Measurements from ENCODE around the gene NHLRC2. TPM values are rescaled to one million over a fixed set of nuclear protein-coding genes. Genes with fewer than 3 reads are reported as not detected.
"Not testable (repeated sequence)": the region's sequence is repeated elsewhere in the genome, so short reads cannot be mapped to it uniquely, and the experiment has no call there.

Gene NHLRC2, protein sequence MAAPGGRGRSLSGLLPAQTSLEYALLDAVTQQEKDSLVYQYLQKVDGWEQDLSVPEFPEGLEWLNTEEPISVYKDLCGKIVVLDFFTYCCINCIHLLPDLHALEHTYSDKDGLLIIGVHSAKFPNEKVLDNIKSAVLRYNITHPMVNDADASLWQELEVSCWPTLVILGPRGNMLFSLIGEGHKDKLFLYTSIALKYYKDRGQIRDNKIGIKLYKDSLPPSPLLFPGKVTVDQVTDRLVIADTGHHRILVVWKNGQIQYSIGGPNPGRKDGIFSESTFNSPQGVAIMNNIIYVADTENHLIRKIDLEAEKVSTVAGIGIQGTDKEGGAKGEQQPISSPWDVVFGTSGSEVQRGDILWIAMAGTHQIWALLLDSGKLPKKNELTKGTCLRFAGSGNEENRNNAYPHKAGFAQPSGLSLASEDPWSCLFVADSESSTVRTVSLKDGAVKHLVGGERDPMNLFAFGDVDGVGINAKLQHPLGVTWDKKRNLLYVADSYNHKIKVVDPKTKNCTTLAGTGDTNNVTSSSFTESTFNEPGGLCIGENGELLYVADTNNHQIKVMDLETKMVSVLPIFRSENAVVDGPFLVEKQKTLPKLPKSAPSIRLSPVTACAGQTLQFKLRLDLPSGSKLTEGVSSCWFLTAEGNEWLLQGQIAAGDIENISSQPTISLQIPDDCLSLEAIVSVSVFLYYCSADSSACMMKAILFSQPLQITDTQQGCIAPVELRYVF
- 20.4 TPM for total RNA-seq

DNA sequence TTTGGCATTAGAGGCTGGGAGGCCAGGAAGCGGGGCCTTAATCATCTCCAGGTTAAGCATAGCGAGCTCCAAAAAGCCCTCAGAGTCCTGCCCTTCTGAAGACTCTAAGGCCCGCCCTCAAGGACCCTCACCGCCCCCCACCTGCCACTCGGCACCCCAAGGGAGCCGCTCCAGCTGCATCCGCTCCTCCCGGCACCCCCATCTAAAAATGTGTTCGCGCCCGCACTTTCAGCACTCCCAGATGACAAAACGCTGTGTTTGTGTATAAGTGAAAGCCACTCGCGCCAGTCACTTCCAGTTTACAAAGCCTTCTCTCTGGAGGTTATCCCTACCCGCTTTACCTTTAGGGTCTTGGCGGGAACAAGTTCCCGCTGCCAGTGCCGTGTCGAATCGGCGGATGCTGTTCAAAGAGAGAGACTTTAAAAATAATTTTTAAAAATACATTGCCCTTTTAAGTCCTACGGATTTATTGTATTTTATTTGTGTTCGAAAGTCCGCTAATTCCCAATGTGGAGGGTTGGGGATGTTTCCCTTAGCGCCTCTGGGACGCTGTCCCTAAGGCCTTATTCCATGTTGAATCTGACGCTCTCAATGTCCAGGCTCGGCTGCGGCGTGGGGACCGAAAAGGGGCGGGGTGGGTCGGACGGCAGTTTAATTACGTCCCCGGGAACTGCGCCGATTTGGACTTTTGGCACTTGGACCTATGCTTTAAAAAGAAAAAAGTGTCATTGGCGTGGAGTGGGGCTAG is at the start of gene NHLRC2, which contains the start of gene DCLRE1A:
Gene NHLRC2 (plus strand): TSS at position 649 of the 748 bp plus-strand sequence. CDS start 212 bp downstream, outside the sequence.
Gene DCLRE1A (minus strand): TSS at position 70 of the 748 bp plus-strand sequence. CDS start 900 bp downstream, outside the sequence.
- no peak for FAIRE-seq
- peak; percentile 53 to 73 for DNase-seq (ENCODE audit: low spot score in 2 of 2)

DNA sequence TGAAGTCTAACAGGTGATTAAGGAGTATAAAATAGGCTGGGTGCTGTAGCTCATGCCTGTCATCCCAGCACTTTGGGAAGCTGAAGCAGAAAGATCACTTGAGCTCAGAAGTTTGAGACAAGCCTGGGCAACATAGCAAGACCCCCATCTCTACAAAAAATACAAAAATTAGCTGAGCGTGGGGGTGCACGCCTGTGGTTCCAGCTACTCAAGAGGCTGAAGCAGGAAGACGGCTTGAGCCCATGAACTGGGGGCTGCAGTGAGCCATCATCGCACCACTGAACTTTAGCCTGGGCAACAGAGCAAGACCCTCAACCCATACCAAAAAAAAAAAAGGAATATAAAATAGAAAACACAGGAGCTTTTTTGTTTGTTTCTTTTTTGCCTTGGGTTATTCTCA is 48.0 kb upstream of the NHLRC2 start:
- FAIRE-seq (no peak), DNase-seq (ENCODE audit: low spot score in 2 of 2) (no peak)

DNA sequence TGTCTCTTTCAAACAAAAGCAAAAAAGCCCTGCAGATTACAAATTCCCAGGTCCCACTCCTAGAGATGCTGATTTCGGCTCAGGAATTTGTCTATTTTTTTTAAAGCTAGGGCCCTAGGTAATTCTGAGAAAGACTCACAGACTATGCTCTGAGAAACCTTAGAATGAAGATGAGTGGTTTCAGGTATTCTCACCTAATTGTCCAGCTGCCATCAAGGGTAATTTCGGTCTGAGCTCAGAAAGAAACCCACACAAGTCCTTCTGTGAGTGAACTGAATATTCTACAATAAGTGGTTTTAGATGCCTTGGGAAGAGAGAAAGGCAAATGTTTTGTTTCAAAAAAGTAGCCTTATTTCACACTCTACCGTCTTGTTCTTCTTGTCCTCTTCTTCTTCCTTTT is 46.3 kb upstream of the NHLRC2 start:
- no peak for DNase-seq (ENCODE audit: low spot score in 2 of 2)
- no peak for FAIRE-seq

DNA sequence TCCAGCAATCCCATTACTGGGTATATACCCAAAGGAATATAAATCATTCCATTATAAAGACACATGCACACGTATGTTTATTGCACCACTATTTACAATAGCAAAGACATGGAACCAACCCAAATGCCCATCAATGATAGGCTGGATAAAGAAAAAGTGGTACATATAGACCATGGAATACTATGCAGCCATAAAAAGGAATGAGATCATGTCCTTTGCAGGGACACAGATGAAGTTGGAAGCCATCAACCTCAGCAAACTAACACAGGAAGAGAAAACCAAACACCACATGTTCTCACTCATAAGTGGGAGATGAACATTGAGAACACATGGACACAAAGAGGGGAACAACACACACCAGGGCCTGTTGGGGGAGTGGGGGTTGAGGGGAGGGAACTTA is 39.8 kb upstream of the NHLRC2 start:
- not testable (repeated sequence) for FAIRE-seq; DNase-seq (ENCODE audit: low spot score in 2 of 2)

DNA sequence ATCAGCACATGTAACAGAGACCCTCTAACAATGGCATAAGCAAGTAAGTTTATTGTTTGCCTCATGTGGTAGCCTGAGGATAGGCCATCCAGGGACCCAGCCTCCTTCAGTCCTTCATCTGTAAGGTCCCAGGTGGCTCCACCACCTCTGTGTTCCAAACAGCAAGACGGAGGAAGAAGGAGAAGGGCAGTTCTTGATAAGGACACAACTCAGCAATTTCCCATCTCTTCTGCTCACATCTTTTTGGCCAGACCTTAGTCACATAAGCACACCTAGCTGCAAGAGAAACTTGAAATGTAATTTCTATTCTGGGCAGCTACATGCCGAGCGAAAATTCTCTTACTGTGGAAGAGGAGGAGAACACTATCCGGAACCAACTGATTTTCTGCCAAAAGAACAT is 34.5 kb upstream of the NHLRC2 start:
- no peak for FAIRE-seq
- DNase-seq (ENCODE audit: low spot score in 2 of 2): no peak

DNA sequence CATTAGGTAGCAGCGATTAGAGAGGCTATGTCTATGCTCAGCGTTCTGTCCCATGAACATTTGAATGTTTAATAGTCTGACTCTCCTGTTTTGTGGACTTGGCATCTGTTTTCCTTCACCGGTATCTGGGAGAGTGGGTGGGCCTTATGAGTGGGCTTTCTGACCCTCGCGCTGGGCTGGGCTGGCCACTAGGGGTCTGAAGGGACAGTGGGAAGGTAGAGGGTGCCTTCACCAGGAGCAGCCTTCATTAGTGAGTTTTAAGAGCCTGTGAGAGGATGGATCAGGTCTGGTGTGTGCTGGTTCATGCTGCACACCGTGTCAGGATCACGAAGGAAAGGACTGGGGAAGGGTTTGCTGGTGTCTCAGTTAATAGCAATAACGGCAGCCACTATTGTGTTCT is 34.0 kb upstream of the NHLRC2 start:
- FAIRE-seq: no peak
- DNase-seq (ENCODE audit: low spot score in 2 of 2): no peak

DNA sequence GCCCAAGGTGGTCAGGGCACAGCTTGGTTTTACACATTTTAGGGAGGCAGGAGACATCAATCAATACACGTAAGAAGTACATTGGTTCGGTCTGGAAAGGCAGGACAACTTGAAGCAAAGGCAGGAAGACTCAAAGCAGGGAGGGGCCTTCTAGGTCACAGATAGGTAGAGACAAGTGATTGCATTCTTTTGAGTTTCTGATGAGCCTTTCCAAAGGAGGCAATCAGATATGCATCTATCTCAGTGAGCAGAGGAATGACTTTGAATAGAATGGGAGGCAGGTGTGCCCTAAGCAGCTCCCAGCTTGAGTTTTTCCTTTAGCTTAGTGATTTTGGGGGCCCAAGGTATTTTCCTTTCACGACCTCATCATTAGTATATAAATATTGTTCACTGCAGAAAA is 33.2 kb upstream of the NHLRC2 start:
- not testable (repeated sequence) for DNase-seq (ENCODE audit: low spot score in 2 of 2); FAIRE-seq

DNA sequence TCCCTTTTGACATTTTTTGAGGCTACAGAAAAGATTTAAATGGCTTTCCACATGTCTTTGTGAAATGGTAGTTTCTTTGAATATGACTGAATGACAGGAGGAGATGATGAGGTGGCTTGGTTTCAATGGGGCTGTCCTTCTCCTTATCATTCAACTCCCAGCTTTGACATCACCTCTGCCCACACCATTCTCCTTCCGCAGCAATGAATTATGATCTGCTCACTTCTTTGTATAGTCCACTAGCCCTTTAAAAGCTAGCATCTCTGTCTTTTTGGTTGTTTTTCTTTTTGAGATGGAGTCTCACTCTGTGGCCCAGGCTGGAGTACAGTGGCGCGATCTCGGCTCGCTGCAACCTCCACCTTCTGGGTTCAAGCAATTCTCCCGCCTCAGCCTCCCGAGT is 32.3 kb upstream of the NHLRC2 start:
- DNase-seq (ENCODE audit: low spot score in 2 of 2): no peak
- no peak for FAIRE-seq

DNA sequence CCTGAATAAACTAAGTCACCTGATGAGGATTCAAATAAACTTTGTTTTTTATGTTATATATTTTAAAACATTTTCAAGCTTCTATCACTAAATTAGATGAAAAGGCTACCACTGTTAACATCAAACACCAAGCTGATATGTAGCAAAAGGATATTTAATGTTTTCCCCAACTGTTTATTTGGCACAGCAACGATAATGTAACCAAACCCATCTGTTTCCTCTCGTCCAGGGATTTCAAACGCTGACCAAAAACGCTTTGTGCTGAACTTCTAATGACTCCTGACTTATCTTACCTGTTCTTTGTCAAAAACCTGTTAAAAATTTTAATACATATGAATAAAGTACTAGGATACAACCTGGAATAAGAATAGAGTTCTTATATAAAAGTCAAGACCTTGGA is 31.1 kb upstream of the NHLRC2 start:
- FAIRE-seq (no peak), DNase-seq (ENCODE audit: low spot score in 2 of 2) (no peak)

DNA sequence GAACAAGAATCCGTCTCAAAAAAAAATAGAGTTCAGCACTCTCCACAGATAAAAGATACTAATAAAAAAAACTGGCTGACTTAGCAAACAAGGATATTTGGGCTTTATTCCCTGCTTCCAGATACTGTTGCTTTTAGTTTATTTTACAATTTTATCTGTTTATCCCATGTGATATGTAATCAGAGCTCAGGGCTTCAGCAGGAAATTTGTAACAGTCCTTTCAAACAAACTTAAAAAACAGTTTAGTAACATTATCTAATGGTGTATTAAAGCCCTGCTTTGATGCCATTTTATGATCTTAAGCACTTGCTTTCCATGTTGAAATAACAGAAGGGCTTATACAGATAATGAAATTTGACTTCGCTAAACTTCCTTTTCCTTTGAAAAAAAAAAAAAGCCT is 28.7 kb upstream of the NHLRC2 start:
- FAIRE-seq: no peak
- no peak for DNase-seq (ENCODE audit: low spot score in 2 of 2)

DNA sequence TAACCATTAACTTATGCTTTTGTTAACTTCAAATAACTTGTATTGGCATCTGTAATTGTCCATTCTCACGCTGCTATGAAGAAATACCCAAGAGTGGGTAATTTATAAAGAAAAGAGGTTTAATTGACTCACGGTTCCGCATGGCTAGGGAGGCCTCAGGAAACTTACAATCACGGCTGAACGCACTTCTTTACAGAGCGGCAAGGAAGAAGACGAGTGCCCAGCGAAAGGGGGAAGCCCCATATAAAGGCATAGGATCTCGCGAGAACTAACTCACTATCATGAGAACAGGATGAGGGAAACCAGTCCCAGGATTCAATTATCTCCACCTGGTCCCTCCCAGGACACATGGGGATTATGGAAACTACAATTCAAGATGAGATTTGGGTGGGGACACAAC is 25.9 kb upstream of the NHLRC2 start:
- not testable (repeated sequence) for DNase-seq (ENCODE audit: low spot score in 2 of 2); FAIRE-seq

DNA sequence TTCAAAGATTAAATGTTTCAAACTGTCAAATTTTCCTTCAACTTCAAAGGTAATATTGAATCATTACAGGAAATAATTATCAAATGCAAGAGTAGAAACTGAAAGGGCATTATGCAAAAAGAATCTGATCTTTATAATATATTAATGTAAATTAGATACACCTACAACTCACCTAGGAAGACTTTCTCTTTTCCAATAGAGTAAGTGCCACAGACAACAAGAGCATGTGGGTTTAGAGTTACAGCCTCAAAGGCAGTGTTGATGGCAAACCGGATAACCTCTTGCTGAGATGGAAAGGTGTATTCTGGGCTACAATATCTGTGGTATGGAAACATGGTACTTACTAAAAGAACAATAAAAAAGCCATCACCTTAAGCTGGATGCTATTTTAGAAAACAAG is 12.3 kb upstream of the NHLRC2 start:
- DNase-seq (ENCODE audit: low spot score in 2 of 2) (no peak), FAIRE-seq (no peak)

DNA sequence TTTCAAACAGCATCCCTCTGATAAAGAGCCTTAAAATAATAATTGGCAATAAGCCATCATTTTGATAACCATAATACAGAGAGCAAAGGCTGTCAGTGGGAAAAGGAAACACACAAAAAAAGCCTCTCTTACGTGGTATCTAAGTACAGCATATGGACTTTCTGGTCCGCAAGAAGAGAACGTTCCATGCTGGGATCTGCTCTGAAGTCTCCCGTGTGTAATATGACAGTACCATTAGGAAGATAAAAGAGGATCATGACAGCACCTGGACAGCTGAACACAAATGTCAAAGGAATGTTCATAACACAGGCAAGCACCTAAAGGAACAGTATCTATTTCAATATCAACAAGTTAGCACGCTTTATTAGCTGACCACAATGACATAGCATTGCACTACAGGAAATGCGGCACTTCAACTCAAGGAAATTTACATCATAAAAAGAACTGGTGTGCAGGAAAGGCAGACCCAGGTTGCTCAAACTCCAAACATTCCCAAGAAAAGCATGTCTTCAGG is 10.4 kb upstream of the NHLRC2 start:
- DNase-seq (ENCODE audit: low spot score in 2 of 2) (no peak), FAIRE-seq (no peak)

DNA sequence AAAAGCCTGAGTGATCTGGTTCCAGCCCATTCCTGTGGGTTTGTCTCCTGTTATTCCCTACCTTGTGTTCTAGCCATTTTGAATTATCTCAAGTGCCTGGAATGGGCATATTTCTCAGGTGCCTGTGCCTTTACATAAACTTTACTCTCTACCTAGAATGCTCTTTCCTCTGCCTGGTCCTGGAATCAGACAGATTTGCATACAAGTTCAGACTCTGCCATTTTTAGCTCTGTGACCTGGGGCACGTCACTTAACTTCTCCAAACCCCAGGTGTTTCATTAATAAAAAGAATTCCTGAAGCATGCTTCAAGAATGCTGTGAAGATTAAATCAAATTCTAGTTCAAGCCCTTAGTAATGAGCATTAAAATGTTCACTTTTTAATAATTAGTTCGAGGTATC is 8.4 kb upstream of the NHLRC2 start:
- DNase-seq (ENCODE audit: low spot score in 2 of 2): no peak
- no peak for FAIRE-seq

DNA sequence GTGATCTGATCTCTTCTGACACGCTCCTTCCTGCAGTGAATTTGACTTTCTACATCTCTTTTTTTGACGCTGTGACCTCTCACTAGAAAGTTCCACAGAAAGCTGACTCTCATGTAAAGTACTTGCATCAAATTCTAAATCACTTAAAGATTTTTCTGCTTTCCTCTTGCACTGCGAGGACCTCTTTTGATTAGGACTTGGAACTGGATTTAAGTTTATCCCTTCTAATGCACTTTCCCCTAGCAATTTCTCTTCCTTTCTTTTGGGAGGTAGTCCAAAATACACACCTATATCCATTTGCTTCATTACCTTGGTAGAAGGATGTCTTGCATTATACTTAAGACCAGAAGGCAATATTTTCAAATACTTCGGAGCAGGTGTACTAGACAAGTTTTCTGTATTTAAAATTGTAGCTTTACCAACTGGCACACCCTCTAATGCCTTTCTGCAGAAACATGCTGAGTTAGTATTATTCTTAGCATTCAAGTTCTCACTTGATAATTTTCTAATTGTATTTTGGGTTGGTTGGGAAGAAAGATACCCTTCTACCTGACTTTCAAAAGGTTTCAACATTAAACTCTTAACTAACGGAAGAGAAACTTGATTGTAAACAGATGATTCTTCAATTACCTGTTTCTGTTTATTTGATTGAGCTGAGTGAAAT is 5.2 kb upstream of the NHLRC2 start:
- DNase-seq (ENCODE audit: low spot score in 2 of 2): no peak
- FAIRE-seq: no peak

DNA sequence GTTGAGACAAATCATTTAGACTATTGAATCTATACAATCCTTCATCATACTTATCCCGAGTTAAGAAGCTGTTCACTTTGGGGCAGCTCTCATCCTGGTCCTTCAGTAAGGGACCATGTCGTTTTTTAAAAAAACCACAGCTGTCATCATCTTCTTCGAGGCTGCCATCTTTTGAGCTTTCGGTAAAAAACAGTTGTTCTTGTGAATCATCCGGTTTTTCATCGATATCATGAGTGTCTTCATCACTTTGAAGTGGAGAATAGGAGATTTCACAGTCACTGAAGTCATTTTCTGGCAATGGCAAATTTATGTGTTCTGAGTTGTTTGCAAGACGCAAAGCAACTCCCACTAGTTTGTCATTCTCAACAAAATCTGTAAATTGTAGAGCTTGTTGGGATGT is 4.5 kb upstream of the NHLRC2 start:
- FAIRE-seq (no peak), DNase-seq (ENCODE audit: low spot score in 2 of 2) (no peak)

DNA sequence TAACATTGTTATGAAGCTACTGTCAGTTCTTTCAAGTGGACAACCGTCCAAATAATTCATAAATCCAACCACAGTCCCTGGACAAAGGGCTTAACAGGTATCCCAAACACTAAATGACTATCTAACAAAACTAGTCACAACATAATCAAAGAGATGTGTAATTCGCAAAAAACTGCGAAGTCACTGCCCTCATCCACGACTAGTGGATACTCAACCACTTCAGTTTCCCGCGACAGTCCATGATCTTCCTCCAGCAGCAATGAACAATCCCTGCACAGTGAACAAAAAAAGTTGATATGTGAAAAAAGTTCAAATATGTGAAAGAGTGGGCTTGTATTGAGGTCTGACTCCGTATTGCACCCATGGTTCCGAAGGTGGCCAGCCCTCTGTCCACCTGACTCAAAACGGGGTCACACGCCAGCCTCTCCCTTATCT is 866 bp upstream of the NHLRC2 start:
- DNase-seq (ENCODE audit: low spot score in 2 of 2) (no peak), FAIRE-seq (no peak)

DNA sequence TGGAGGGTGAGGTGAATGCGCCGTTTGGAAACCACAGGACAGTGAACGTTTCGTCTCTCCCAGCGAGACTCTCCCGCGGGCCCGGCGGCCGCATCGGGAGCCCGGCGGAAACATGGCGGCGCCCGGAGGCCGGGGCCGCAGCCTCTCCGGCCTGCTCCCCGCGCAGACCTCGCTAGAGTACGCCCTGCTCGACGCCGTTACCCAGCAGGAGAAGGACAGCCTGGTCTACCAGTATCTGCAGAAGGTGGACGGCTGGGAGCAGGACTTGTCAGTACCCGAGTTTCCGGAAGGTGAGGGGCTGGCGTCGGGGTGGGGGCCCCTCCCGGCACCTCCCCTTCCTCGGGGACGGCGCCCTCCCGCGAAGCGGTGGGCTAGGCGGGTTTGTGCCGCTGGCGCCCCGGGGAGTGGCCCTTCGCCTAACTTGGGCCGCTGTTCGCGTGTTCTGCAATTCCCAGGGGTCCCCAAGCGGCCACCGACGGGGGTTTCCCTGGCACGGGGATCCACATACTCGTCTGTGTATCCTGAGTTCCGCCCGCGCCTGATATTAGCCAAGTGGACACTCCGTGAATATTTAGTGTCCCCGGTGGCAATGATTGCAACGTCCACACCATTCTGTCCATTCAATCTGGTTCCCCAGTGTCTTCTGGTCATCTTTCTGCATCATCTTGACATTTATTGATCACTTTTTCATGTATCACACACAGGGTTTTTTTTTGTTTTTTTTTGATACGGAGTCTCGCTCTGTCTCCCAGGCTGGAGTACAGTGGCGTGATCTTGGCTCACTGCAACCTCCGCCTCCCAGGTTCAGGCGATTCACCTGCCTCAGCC is 514 bp downstream of the NHLRC2 start:
- FAIRE-seq: no peak
- peak; percentile 47 to 62 for DNase-seq (ENCODE audit: low spot score in 2 of 2)

DNA sequence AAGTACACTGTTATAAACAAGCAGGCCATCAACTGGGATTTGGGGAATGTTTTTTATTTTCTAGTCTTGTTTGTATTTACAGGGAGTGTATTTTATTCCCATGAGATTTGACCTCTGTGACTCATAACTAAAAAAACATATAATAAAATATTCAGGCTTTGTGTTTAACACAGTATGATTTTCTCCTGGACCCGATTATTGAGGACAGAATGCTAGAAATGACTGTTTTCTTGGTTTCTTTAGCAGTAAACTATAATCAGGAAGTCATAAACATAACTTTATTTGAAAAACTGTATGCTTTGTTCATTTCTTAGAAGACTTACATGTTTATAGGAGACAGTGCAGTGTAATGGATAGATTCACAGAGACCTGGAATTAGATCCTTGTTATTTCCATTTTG is 2.1 kb downstream of the NHLRC2 start:
- FAIRE-seq: no peak
- DNase-seq (ENCODE audit: low spot score in 2 of 2): no peak

Data from frontal cortex (tissue), 4 donors.